Memory B cell (primary cell): Measurements from ENCODE around the gene NAP1L3.

ENCODE experiments used
- ATAC-seq: fragments of 150-1000 bp; cut with Tn5 transposase; 2 replicates; pipeline ENCODE4 v1.10.0; 2021; ENCODE audit warnings: low read depth, mild to moderate bottlenecking, moderate library complexity
- DNase-seq, 2 donors: peaks; one replicate each; pipeline ENCODE4 v3.0.0; 2022; ENCODE audit warnings: low spot score in 2 of 2
- H3K27ac Mint-ChIP-seq: one replicate; pipeline ENCODE4 v1.8.0; 2022; ENCODE audit warnings: mild to moderate bottlenecking, moderate library complexity, mixed read lengths
- H3K27me3 Mint-ChIP-seq: one replicate; pipeline ENCODE4 v1.8.0; 2022; ENCODE audit warnings: mixed read lengths
- H3K36me3 Mint-ChIP-seq: one replicate; pipeline ENCODE4 v1.8.0; 2022; ENCODE audit warnings: mild to moderate bottlenecking, mixed read lengths
- H3K4me1 Mint-ChIP-seq: one replicate; pipeline ENCODE4 v1.8.0; 2022; ENCODE audit warnings: mixed read lengths
- H3K4me3 Mint-ChIP-seq: one replicate; pipeline ENCODE4 v1.8.0; 2022; ENCODE audit warnings: mild to moderate bottlenecking, moderate library complexity, mixed read lengths
- H3K9me3 Mint-ChIP-seq: one replicate; pipeline ENCODE4 v1.8.0; 2022; ENCODE audit warnings: mixed read lengths

NAP1L3 gene

DNA sequence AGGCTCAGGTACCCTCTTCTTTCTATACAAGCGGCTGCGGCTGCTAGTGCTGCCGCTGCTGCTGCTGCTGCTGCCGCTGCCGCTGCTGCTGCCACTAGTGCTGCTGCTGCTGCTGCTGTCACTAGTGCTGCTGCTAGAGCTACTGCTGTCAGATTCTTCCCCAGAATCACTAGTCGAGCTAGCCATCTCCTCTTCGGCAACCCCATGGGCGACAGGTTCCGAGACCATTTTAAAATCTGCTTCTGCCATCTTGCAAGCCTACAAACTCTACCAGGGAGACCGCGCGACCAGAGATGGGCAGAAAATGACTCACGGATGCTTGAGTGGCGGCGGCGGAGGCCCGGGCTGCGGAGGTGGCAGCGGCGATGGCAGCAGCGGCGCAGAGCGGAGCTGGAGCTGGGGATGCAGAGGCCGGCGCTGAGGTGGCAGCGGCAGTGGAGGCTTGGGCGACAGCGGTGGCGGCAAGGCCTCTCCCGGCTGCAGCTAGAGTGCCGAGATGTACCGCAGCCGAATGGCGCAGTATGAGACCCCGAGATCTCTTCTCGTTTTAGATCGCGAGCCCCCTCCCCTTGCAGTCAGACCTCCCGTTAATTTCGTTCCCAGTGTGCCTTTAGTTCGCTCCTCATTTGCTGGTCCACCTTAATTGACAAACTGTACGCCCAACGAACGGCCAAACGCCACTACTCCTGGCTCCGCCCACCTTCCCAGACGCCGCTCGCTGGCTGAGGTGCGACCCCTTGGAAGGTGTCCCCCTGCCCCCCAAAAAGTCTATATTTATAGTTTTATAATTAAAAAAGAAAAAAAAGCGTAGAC lies at the start of gene NAP1L3:
Gene NAP1L3, minus strand, starts transcription at position 523 of the 813 bp plus-strand sequence. Its CDS starts 274 bp downstream, at position 249.
- Mint-ChIP-seq H3K4me1 (peaks cover 5% of the 10 kb centered on the region), H3K27ac (no peak within 1 kb of the TSS), H3K36me3 (no peaks in the 10 kb centered on the region), H3K27me3 (no peaks in the 10 kb centered on the region), H3K9me3 (no peaks in the 10 kb centered on the region), H3K4me3 (peak within 1 kb of the TSS; percentile 85)
- DNase-seq, result peak in 1 of 2 donors; percentile 19
- peak; percentile 70 for ATAC-seq

DNA sequence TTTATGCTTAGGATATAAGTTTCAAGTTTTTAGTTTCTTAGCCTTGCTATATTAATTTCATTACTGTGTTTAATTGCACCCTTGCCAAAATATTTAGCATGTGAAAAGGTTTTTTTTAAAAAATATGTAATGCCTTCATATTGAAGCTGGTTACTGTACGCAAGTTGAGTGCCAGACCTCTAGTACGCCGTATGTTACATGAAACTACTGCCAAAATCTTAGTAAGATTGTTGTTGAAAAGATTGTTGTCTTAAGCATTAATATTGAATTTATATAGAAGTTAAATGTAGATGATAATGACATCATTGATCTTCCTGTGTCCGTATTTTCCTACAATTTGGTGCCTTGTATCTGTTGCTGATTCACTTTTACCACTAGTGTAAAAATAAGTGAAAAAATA lies 37.7 kb upstream of the NAP1L3 start:
- Mint-ChIP-seq H3K4me3 (no peak overlapping the region), H3K27me3 (no peaks in the 10 kb centered on the region), H3K4me1 (no peaks in the 10 kb centered on the region), H3K9me3 (no peaks in the 10 kb centered on the region), H3K36me3 (no peaks in the 10 kb centered on the region), H3K27ac (no peak overlapping the region)
- ATAC-seq (no peak), DNase-seq (no peak)

GRCh38 chrX:93703701-93704100 lies 30.3 kb upstream of the NAP1L3 start:
- Mint-ChIP-seq H3K27me3 (no peaks in the 10 kb centered on the region), H3K36me3 (no peaks in the 10 kb centered on the region), H3K27ac (no peak overlapping the region), H3K9me3 (no peaks in the 10 kb centered on the region), H3K4me1 (no peaks in the 10 kb centered on the region), H3K4me3 (no peak overlapping the region)
- no peak for DNase-seq
- ATAC-seq, result no peak

GRCh38 chrX:93695981-93696380 lies 22.6 kb upstream of the NAP1L3 start:
- no peaks in the 10 kb centered on the region for H3K36me3 Mint-ChIP-seq
- H3K4me1 Mint-ChIP-seq, result no peaks in the 10 kb centered on the region
- ATAC-seq (no peak), DNase-seq (no peak)
- no peak overlapping the region for H3K4me3 Mint-ChIP-seq
- no peak overlapping the region for H3K27ac Mint-ChIP-seq
- peaks cover 1% of the 10 kb centered on the region for H3K9me3 Mint-ChIP-seq
- no peaks in the 10 kb centered on the region for H3K27me3 Mint-ChIP-seq

- H3K9me3 Mint-ChIP-seq, result no peaks in the 10 kb centered on the region
- H3K4me3 Mint-ChIP-seq, result peak within 1 kb of the TSS; percentile 85
- no peaks in the 10 kb centered on the region for H3K36me3 Mint-ChIP-seq
- no peak within 1 kb of the TSS for H3K27ac Mint-ChIP-seq
- H3K27me3 Mint-ChIP-seq, result no peaks in the 10 kb centered on the region
- DNase-seq, result no peak
- peaks cover 5% of the 10 kb centered on the region for H3K4me1 Mint-ChIP-seq
- no peak for ATAC-seq
Observed at GRCh38 chrX:93673869-93674271, 492 bp upstream of the NAP1L3 start, which contains the start of gene FAM133A. Gene FAM133A (plus strand): TSS chrX:93674206. CDS start chrX:93709420, 35,214 bp downstream.

DNA sequence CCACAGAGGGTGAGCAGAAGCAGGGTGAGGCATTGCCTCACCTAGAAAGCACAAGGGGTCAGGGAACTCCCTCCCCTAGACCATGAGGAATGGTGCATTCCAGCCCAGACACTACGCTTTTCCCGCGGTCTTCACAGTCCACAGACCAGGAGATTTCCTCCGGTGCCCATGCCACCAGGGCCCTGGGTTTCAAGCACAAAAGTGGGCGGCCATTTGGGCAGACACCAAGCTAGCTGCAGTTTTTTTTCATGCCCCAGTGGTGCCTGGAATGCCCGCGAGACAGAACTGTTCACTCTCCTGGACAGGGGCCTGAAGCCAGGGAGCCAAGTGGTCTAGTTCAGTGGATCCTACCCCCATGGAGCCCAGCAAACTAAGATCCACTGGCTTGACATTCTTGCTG lies 12.8 kb downstream of the NAP1L3 start:
- Mint-ChIP-seq H3K4me3 (no peak overlapping the region), H3K4me1 (no peaks in the 10 kb centered on the region), H3K27ac (no peak overlapping the region), H3K36me3 (no peaks in the 10 kb centered on the region), H3K9me3 (peaks cover 4% of the 10 kb centered on the region), H3K27me3 (no peaks in the 10 kb centered on the region)
- ATAC-seq (no peak), DNase-seq (no peak)

- no peak overlapping the region for H3K4me3 Mint-ChIP-seq
- no peak for ATAC-seq
- H3K27ac Mint-ChIP-seq, result no peak overlapping the region
- no peaks in the 10 kb centered on the region for H3K4me1 Mint-ChIP-seq
- H3K9me3 Mint-ChIP-seq, result peaks cover 6% of the 10 kb centered on the region
- H3K36me3 Mint-ChIP-seq, result no peaks in the 10 kb centered on the region
- H3K27me3 Mint-ChIP-seq, result no peaks in the 10 kb centered on the region
- DNase-seq, result no peak
Observed at GRCh38 chrX:93649381-93649780, 24.0 kb downstream of the NAP1L3 start.

DNA sequence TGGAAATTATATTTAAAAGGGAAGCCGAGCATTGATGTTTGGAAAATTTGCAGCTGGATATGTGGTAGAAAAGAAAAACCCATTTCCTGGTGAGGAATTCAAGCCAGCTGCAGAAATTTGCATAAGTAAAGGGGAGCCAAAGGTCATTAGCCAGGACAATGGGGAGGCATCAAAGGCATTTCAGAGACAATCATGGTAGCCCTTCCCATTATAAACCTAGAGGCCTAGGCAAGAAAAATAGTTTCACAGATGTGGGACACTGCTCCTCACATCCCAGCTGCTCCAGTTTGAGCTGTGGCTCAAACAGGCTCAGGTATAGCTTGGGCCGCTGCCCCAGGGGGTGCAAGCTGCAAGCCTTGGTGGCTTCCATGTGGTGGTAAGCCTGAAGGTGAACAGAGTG lies 35.8 kb downstream of the NAP1L3 start:
- no peaks in the 10 kb centered on the region for H3K27me3 Mint-ChIP-seq
- no peak for ATAC-seq
- H3K4me3 Mint-ChIP-seq, result no peak overlapping the region
- no peak overlapping the region for H3K27ac Mint-ChIP-seq
- H3K4me1 Mint-ChIP-seq, result no peaks in the 10 kb centered on the region
- DNase-seq, result no peak
- no peaks in the 10 kb centered on the region for H3K36me3 Mint-ChIP-seq
- H3K9me3 Mint-ChIP-seq, result peaks cover 3% of the 10 kb centered on the region
